Endothelial cell of umbilical vein (primary cell): ENCODE results near the gene NR4A3. TPM values are rescaled to one million over a fixed set of nuclear protein-coding genes. Genes with fewer than 3 reads are reported as not detected.

Experiments
- BruUV-seq: library from RNA; stranded (reverse); fragments of 400-500 nt; replicated peaks from 2 replicates; lab custom pipeline; 2021; lab: Mats Ljungman, UMichigan
- CTCF ChIA-PET: fragments of 300-600, 350-600 bp; sonication (Branson Sonifier 250); formaldehyde crosslinking; loops from one replicate; lab custom pipeline; 2021; ENCODE audit warnings: antibody characterized with exemption, inconsistent platforms; lab: Charles Lee
- POLR2A ChIA-PET: fragments of 300-600, 350-600 bp; sonication (Branson Sonifier 250); formaldehyde crosslinking; loops from one replicate; lab custom pipeline; 2021; ENCODE audit warnings: antibody characterized with exemption, inconsistent platforms; lab: Charles Lee
- DNase-seq: peaks from one replicate; pipeline ENCODE4 v3.0.0-alpha.2; 2011; ENCODE audit warnings: low read depth, low spot score
- FAIRE-seq: peaks from 2 replicates; lab custom pipeline; 2011; peaks lifted over from hg19 to GRCh38; lab: Jason Lieb, UNC
- H2AFZ ChIP-seq: 2 replicates; pipeline ENCODE4 v1.6.0; 2012; ENCODE audit warnings: low read depth, low read length, control low read depth, inconsistent platforms
- H3K27ac ChIP-seq: 2 replicates; pipeline ENCODE4 v1.5.1; 2011; ENCODE audit warnings: low read depth, mild to moderate bottlenecking, control low read depth, low read length, moderate library complexity; ENCODE audit not compliant: insufficient read depth
- H3K27me3 ChIP-seq, 2 experiments: 2 replicates each; pipeline versions ENCODE4 v1.6.0 to v1.6.1; 2011; ENCODE audit warnings: low read length in 2 of 2, mixed read lengths in 1 of 2; ENCODE audit not compliant: control insufficient read depth in 2 of 2, insufficient read depth in 2 of 2
- H3K36me3 ChIP-seq, 2 experiments: 2 replicates in 1 of 2; 3 replicates in 1 of 2; pipeline ENCODE4 v1.5.1; 2011; ENCODE audit warnings: low read length in 2 of 2, mild to moderate bottlenecking in 1 of 2, moderate library complexity in 1 of 2; ENCODE audit not compliant: control insufficient read depth in 2 of 2, insufficient read depth in 2 of 2; ENCODE audit errors: extremely low read depth in 1 of 2
- H3K4me1 ChIP-seq: 3 replicates; pipeline ENCODE4 v1.5.1; 2011; ENCODE audit warnings: mild to moderate bottlenecking, low read length; ENCODE audit not compliant: control insufficient read depth, insufficient read depth; ENCODE audit errors: extremely low read depth
- H3K4me2 ChIP-seq: 2 replicates; pipeline ENCODE4 v1.6.1; 2011; ENCODE audit warnings: low read length, control low read depth, mixed read lengths; ENCODE audit not compliant: insufficient read depth
- H3K4me3 ChIP-seq, 3 experiments: fragments of 200-600 bp in 1 of 3; sonication (generic), shearing (Covaris generic) in 1 of 3; replicated peaks in 1 of 3; 2 replicates each; pipeline ENCODE4 v1.5.1; 2011 to 2016; ENCODE audit warnings: control low read depth in 3 of 3, low read length in 3 of 3, mild to moderate bottlenecking in 2 of 3, inconsistent platforms in 1 of 3, low read depth in 1 of 3, moderate library complexity in 1 of 3; ENCODE audit not compliant: insufficient read depth in 1 of 3
- H3K79me2 ChIP-seq: 2 replicates; pipeline ENCODE4 v1.6.0; 2012; ENCODE audit warnings: low read length, inconsistent platforms; ENCODE audit not compliant: control insufficient read depth, insufficient read depth
- H3K9ac ChIP-seq: replicated peaks from 2 replicates; pipeline ENCODE3; 2011; ENCODE audit warnings: low read length, control low read depth; ENCODE audit not compliant: insufficient read depth; ENCODE audit errors: extremely low read depth
- H3K9me1 ChIP-seq: replicated peaks from 3 replicates; pipeline ENCODE4 v1.6.0; 2011; ENCODE audit warnings: mild to moderate bottlenecking, low read length; ENCODE audit not compliant: control insufficient read depth, insufficient read depth; ENCODE audit errors: extremely low read depth
- H3K9me3 ChIP-seq: replicated peaks from 2 replicates; pipeline ENCODE4 v1.5.1; 2012; ENCODE audit warnings: low read length, inconsistent platforms; ENCODE audit not compliant: control insufficient read depth, insufficient read depth
- H4K20me1 ChIP-seq: replicated peaks from 2 replicates; pipeline ENCODE3; 2011; ENCODE audit warnings: mild to moderate bottlenecking, low read length; ENCODE audit not compliant: control insufficient read depth, insufficient read depth; ENCODE audit errors: extremely low read depth
- EZH2 ChIP-seq: IDR thresholded peaks from 2 replicates; pipeline ENCODE4 v1.6.1; 2012; ENCODE audit warnings: borderline replicate concordance, low read depth, mild to moderate bottlenecking, moderate library complexity, low read length, inconsistent platforms; ENCODE audit not compliant: severe bottlenecking
- FOS ChIP-seq: IDR thresholded peaks from 2 replicates; pipeline ENCODE4 v1.6.1; 2011; ENCODE audit warnings: mild to moderate bottlenecking, low read length, moderate library complexity, borderline replicate concordance; ENCODE audit not compliant: insufficient read depth
- GATA2 ChIP-seq: IDR thresholded peaks from 2 replicates; pipeline ENCODE4 v1.7.0; 2011; ENCODE audit warnings: low read depth, mild to moderate bottlenecking, moderate library complexity, mixed read lengths, low read length; ENCODE audit not compliant: insufficient read length, insufficient read depth
- JUN ChIP-seq: IDR thresholded peaks from 2 replicates; pipeline ENCODE4 v1.6.1; 2011; ENCODE audit warnings: borderline replicate concordance, low read depth; ENCODE audit not compliant: insufficient read length, insufficient read depth
- MAX ChIP-seq: IDR thresholded peaks from 2 replicates; pipeline ENCODE4 v1.6.1; 2011; ENCODE audit not compliant: insufficient read depth, insufficient read length
- MYC ChIP-seq: IDR thresholded peaks from one replicate; pipeline ENCODE4 v1.6.1; 2011; ENCODE audit warnings: mild to moderate bottlenecking, low read depth, low read length
- POLR2A ChIP-seq: IDR thresholded peaks from 2 replicates; pipeline ENCODE4 v1.6.1; 2012; ENCODE audit warnings: low read depth, mild to moderate bottlenecking, control low read depth, low read length
- POLR2AphosphoS5 ChIP-seq: IDR thresholded peaks from 2 replicates; pipeline ENCODE4 v1.6.1; 2012; ENCODE audit warnings: low read depth, mild to moderate bottlenecking, control low read depth, low read length, moderate library complexity; ENCODE audit not compliant: insufficient read depth
- dilution Hi-C: fragments of 300-500 bp; cut with MboI; formaldehyde crosslinking; loops from one replicate; pipeline ENCODE4 v1.15.0; 2019; ENCODE audit warnings: low sequenced_read_pairs; ENCODE audit not compliant: extremely low pct_ligation_motif_present
- intact Hi-C: fragments of 100-400 bp; cut with micrococcal nuclease; formaldehyde crosslinking; loops from one replicate; pipeline ENCODE4 v1.10.0; 2022
- polyA plus RNA-seq, 4 experiments: library from polyadenylated mRNA; depleted of rRNA in 3 of 4; stranded (reverse) in 3 of 4; unstranded in 1 of 4; fragments of >200 nt; gene quantifications; 2 replicates each; pipeline versions ENCODE4 v1.2.1 to v1.2.3, GENCODE V29; 2011 to 2012; ENCODE audit warnings: missing spikeins in 1 of 4
- total RNA-seq: library from RNA; stranded (reverse); gene quantifications from 2 replicates; pipeline ENCODE4 v1.2.3, GENCODE V29; 2021
- TF ChIP-seq, protein P1 (sequence below), 2 donors: IDR thresholded peaks; 1 replicate in 1 of 2; 2 replicates in 1 of 2; pipeline ENCODE4 v1.5.1; 2011; ENCODE audit warnings: low read length in 2 of 2, mild to moderate bottlenecking in 2 of 2, moderate library complexity in 2 of 2, control low read depth in 1 of 2, inconsistent platforms in 1 of 2, low read depth in 1 of 2; ENCODE audit not compliant: insufficient read depth in 1 of 2; ENCODE audit errors: extremely low read depth in 1 of 2

The NR4A3 gene
- total and polyA plus RNA-seq, 2 donors (not counting 3 experiments of a cell fraction or from before 2014, with no cell fraction given) = 0.11 to 0.22 TPM

GRCh38 chr9:99833735-99834134, 12.1 kb downstream of the NR4A3 start:
- dilution Hi-C loops (no loop called here), intact Hi-C loops (no loop called here)
- ChIA-PET POLR2A (no interaction called here), CTCF (no interaction called here)
- H3K27me3 ChIP-seq = peaks cover 23 to 34% of the 10 kb centered on the region in 2 experiments
- TF ChIP-seq, protein P1, sequence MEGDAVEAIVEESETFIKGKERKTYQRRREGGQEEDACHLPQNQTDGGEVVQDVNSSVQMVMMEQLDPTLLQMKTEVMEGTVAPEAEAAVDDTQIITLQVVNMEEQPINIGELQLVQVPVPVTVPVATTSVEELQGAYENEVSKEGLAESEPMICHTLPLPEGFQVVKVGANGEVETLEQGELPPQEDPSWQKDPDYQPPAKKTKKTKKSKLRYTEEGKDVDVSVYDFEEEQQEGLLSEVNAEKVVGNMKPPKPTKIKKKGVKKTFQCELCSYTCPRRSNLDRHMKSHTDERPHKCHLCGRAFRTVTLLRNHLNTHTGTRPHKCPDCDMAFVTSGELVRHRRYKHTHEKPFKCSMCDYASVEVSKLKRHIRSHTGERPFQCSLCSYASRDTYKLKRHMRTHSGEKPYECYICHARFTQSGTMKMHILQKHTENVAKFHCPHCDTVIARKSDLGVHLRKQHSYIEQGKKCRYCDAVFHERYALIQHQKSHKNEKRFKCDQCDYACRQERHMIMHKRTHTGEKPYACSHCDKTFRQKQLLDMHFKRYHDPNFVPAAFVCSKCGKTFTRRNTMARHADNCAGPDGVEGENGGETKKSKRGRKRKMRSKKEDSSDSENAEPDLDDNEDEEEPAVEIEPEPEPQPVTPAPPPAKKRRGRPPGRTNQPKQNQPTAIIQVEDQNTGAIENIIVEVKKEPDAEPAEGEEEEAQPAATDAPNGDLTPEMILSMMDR (IDR thresholded peaks at IDR 0.05; ENCODE audit: extremely low read depth in 1 of 2, insufficient read depth in 1 of 2, low read depth in 1 of 2, low read length in 2 of 2) = no peak
- TF ChIP-seq POLR2AphosphoS5 = no peak
- TF ChIP-seq POLR2A = no peak
- TF ChIP-seq MAX = no peak
- no peak for TF ChIP-seq GATA2
- no peak for TF ChIP-seq FOS
- no peak for TF ChIP-seq JUN
- TF ChIP-seq MYC = no peak
- TF ChIP-seq EZH2 = no peak
- BruUV-seq = no TSS peak
- H3K79me2 ChIP-seq = no peaks in the 10 kb centered on the region
- no peaks in the 10 kb centered on the region for H3K36me3 ChIP-seq
- H3K4me2 ChIP-seq = no peak overlapping the region
- H3K4me3 ChIP-seq = no peak overlapping the region
- H3K9ac ChIP-seq = no peak overlapping the region
- FAIRE-seq (no peak), DNase-seq (no peak)
- no peaks in the 10 kb centered on the region for H3K4me1 ChIP-seq
- no peak overlapping the region for H2AFZ ChIP-seq
- H3K27ac ChIP-seq = no peak overlapping the region
- H4K20me1 ChIP-seq = no peaks in the 10 kb centered on the region
- H3K9me3 ChIP-seq = no peaks in the 10 kb centered on the region
- H3K9me1 ChIP-seq = no peaks in the 10 kb centered on the region
